ENCODE measurements around the gene TRIOBP. TPM values are rescaled to one million over a fixed set of nuclear protein-coding genes. Genes with fewer than 3 reads are reported as not detected.

TRIOBP gene
- polyA plus RNA-seq (2011; rRNA removed) (52.0 and 73.9 TPM in 2 replicates), polyA minus RNA-seq (2011; rRNA and poly(A)+ RNA removed) (86.6 and 99.0 TPM in 2 replicates)

GRCh38 chr22:37696657-37697537 lies at the start of gene TRIOBP:
Gene TRIOBP, plus strand, starts transcription at chr22:37697048. Its CDS starts 4,318 bp downstream, at chr22:37701366.
- CTCF ChIA-PET, result interaction anchor here (0.7 to 3.1 kb wide), 7 partner anchors 9 to 95 kb away, joined by 3 to 13 read pairs (median 5); partner anchors contain the start of gene NOL12
- POLR2A ChIA-PET, result interaction anchor here (1.0 kb wide), 1 partner anchor 39 kb away, joined by 4 read pairs; the partner anchor contains the start of gene PDXP
- TF ChIP-seq CTCF (IDR thresholded peaks at IDR 0.05; ENCODE audit: insufficient read depth, low read depth, low read length), result peak; percentile 73
- peaks cover 9% of the 10 kb centered on the region for H3K36me3 ChIP-seq (ENCODE audit: control insufficient read depth, insufficient read depth, low read length)
- no peaks in the 10 kb centered on the region for H3K27me3 ChIP-seq (ENCODE audit: control insufficient read depth, insufficient read depth, low read length)
- peak within 1 kb of the TSS; percentile 13; the same call in 1 of the 2 replicates for H3K4me3 ChIP-seq (ENCODE audit: low read depth, low read length)
- DNase-seq (ENCODE audit: low read depth), result peak; percentile 71

GRCh38 chr22:37647317-37647716 lies 49.5 kb upstream of the TRIOBP start:
- no peaks in the 10 kb centered on the region for H3K27me3 ChIP-seq (ENCODE audit: control insufficient read depth, insufficient read depth, low read length)
- no peak for TF ChIP-seq CTCF (IDR thresholded peaks at IDR 0.05; ENCODE audit: insufficient read depth, low read depth, low read length)
- H3K4me3 ChIP-seq (ENCODE audit: low read depth, low read length), result no peak overlapping the region
- CTCF ChIA-PET, result interaction anchor here (0.6 to 12.3 kb wide), 3 partner anchors 33 to 321 kb away, joined by 3 to 265 read pairs (median 3); partner anchors contain the start of genes LGALS1 and NOL12
- DNase-seq (ENCODE audit: low read depth), result no peak
- POLR2A ChIA-PET, result no interaction called here
- peaks cover 47% of the 10 kb centered on the region for H3K36me3 ChIP-seq (ENCODE audit: control insufficient read depth, insufficient read depth, low read length)

- no peak overlapping the region for H3K4me3 ChIP-seq (ENCODE audit: low read depth, low read length)
- H3K36me3 ChIP-seq (ENCODE audit: control insufficient read depth, insufficient read depth, low read length), result peaks cover 45% of the 10 kb centered on the region
- no peak for TF ChIP-seq CTCF (IDR thresholded peaks at IDR 0.05; ENCODE audit: insufficient read depth, low read depth, low read length)
- no peak for DNase-seq (ENCODE audit: low read depth)
- CTCF ChIA-PET, result interaction anchor here (0.6 to 12.3 kb wide), 4 partner anchors 11 to 321 kb away, joined by 3 to 265 read pairs (median 3); partner anchors contain the start of genes LGALS1, NOL12 and PDXP
- no peaks in the 10 kb centered on the region for H3K27me3 ChIP-seq (ENCODE audit: control insufficient read depth, insufficient read depth, low read length)
- POLR2A ChIA-PET, result no interaction called here
Measured at GRCh38 chr22:37647928-37648327, 48.9 kb upstream of the TRIOBP start.

GRCh38 chr22:37650463-37651136 lies 46.2 kb upstream of the TRIOBP start:
- ChIA-PET CTCF (interaction anchor here (1.0 to 12.3 kb wide), 3 partner anchors 9 to 141 kb away, joined by 4 to 265 read pairs (median 20); partner anchors contain the start of genes LGALS1 and NOL12), POLR2A (no interaction called here)
- Histone ChIP-seq H3K4me3 (ENCODE audit: low read depth, low read length) (no peak overlapping the region), H3K36me3 (ENCODE audit: control insufficient read depth, insufficient read depth, low read length) (peaks cover 43% of the 10 kb centered on the region), H3K27me3 (ENCODE audit: control insufficient read depth, insufficient read depth, low read length) (no peaks in the 10 kb centered on the region)
- no peak for DNase-seq (ENCODE audit: low read depth)
- no peak for TF ChIP-seq CTCF (IDR thresholded peaks at IDR 0.05; ENCODE audit: insufficient read depth, low read depth, low read length)

All from BJ (cell line).